Stimulated activated CD8-positive, alpha-beta memory T cell treated with anti-CD3 and anti-CD28 coated beads, Interleukin-15, amount 100 ng/mL, for 48 hours (primary cell): ENCODE data around the gene C9.
"Not testable (repeated sequence)": the region's sequence is repeated elsewhere in the genome, so short reads cannot be mapped to it uniquely, and the experiment has no call there.

Experiments
- DNase-seq, 2 donors: peaks; one replicate each; pipeline ENCODE4 v3.0.0-alpha.2; 2020; ENCODE audit warnings: low read depth in 2 of 2

The C9 gene

DNA sequence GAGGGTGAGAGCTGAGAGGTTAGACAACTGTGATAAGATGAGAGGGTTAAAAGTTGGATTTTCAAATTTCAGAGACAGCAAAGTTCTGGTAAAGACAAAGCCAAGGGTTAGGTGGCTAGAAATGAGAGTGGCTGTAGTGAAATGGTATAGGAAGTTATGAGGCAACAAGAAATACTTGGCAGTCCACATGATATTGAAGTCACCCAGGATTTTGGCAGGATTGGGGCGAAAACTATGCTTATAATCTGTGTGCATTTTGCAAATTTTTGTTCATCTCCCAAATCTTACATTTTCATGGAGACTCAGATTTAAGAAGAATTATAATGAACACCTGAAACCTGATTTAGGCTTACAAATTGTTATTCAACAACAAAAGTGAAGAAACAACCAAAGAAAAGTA is 35.6 kb downstream of the C9 start:
- no peak for DNase-seq

GRCh38 chr5:39323542-39323941 is 40.8 kb downstream of the C9 start:
- DNase-seq = no peak

GRCh38 chr5:39319395-39319794 is 44.9 kb downstream of the C9 start:
- DNase-seq = no peak

DNA sequence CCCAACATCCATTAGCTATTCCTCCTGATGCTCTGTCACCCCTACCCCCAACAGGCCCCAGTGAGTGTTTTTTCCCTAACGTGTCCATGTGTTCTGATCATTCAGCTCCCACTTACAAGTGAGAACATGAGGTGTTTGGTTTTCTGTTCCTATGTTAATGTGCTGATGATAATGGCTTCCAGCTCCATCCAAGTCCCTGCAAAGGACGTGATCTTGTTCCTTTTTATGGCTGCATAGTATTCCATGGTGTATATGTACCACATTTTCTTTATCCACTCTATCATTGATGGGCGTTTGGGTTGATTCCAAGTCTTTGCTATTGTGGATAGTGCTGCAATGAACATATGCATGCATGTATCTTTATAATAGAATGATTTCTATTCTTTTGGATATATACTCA is 47.8 kb downstream of the C9 start:
- not testable (repeated sequence) for DNase-seq

- no peak for DNase-seq
These were observed 48.3 kb downstream of the C9 start for GRCh38 chr5:39315995-39316394.

DNA sequence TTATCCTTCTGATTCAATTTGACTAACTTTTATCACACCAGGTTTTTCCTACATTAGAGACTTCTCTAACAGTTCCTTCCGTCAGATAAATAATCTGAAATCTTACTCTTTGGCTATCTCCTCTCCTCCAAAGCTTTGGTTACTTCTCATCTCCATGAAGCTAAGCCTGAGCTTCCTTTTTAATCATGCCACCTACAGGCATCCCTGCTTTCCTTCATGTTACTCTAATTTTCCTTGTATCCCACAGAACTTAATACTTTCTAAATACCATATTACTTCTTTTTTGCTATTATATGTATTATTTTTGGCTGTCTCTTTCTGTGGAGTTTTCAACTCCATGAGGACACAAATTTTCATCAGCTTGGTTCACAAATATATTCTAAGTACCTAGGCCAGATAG is 49.7 kb downstream of the C9 start:
- DNase-seq = no peak

DNA sequence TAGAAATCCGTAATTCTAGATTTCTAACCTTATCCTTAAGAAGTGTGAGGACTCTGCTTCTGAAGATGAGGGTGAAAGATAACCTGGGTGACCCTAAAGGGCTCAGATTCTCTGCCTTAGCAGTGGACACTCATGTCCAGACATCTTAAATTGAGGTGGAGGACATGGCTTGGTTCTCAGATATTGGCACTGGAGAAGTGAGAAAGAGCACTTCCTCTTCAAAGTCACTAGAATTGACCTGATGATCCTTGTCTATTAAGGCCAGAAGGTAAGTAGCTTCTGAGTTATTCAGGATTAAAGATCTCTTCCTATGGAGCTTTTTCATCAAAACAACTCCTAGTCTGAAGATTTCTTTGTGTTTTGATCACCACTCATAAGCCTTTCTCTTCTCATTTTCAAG is 54.8 kb downstream of the C9 start:
- no peak for DNase-seq

DNA sequence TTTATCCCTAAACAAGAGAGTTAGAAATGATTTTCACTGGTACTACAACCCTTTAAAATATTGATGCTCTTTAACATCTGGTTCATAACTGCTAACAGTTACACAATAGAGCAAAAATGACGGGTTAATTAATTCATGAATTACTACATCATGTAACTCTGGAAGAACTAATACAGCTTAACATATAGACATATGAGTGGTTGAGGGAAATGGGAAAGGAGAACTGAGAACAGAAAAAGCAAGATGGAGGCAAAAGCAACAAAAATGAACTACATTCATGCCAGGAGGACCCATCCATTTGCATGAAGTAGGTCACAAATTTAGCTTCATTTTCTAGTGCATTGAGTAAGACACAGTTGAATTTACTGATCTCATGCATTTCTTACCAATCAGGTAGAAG is 61.8 kb downstream of the C9 start:
- DNase-seq = no peak

DNA sequence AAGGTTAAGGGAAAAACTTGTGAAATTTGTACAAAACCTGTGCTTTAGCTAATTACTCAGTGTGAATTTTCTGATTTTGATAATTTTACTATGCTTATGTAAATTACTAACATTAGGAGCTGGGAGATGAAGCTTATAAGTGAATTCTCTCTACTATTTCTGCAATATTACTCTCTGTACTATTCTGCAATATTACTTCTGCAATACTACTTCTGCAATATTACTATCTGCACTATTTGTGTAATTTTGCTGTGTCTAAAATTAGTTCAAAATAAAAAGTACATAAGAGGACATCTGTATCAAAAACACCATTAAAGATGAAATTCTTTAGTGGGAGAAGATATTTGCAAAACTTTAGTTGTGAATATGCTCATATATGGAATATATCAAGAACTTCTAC is 62.9 kb downstream of the C9 start:
- no peak for DNase-seq

DNA sequence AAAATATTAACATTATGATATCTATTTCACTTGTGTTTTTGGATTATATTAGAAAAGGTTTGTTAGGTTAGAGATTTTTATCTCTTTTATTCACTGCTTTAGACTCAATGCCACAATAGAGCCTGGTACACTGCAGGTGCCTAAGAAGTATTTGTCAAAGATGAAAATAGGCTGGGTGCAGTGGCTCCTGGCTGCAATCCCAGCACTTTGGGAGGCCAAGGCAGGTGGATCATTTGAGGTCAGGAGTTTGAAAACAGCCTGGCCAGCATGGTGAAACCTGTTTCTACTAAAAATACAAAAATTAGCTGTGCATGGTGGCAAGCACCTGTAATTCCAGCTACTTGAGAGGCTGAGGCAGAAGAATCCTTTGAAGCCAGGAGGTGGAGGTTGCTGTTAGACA is 64.3 kb downstream of the C9 start:
- DNase-seq = no peak

DNA sequence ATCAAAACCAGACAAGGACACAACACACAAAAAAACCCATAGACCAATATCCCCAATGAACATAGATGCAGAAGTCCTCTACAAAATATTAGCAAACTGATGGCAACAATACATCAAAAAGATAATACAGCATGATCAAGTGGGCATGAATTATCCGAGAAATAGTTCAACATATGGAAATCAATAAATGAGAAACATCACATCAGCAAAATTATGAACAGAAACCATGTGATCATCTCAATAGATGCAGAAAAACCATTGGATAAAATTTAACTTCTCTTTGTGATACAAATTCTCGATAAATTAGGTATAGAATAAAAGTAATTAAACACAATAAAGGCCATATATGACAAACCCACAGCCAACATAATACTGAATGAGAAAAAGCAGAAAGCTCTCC is 69.6 kb downstream of the C9 start:
- no peak for DNase-seq

- DNase-seq = no peak
These were observed 79.7 kb downstream of the C9 start for GRCh38 chr5:39284552-39284951.

DNA sequence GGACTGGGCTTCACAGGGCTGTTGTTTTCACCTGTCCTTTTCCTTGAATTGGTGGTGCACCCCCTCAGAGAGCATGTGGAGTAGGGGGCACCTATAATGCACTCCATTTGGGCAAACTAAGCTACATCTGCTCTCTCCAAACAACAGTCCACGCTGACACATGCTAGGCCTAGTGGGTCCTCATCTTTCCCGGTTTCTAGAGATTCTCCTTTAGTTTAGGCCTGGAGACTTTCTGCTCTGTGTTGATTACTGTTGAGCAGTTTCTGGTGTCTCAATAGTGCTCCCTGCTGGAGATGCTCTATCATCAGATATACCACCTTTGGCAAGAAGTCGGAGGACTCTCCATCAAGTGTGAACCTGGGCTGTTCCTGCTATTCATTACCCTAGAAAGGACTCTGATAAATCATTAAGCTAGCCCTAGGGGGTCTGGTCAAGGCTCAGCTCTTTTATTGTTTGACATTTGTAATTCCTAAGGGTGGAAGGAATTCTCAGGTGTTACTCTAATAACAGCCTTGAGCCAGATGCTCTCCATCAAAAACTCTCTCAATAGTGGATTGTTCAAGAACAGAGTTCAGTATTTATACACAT is 81.0 kb downstream of the C9 start:
- no peak for DNase-seq

DNA sequence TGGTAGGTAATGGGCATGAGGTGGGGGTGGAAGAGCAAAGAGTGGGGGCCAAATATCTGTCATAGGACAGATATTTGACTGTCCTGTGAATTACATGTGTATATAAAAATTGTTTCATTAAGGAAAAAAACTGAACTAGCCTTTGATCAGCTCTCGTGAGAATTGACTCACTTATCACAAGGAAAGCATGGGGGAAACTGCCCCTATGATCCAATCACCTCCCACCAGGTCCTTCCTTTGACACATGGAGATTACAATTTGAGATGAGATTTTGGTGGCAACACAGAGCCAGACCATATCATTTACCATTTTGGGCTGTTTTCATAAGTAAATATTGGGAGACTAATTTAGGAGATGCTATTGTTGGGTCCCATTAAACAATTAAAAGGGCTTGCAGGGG is 81.7 kb downstream of the C9 start:
- no peak for DNase-seq

DNA sequence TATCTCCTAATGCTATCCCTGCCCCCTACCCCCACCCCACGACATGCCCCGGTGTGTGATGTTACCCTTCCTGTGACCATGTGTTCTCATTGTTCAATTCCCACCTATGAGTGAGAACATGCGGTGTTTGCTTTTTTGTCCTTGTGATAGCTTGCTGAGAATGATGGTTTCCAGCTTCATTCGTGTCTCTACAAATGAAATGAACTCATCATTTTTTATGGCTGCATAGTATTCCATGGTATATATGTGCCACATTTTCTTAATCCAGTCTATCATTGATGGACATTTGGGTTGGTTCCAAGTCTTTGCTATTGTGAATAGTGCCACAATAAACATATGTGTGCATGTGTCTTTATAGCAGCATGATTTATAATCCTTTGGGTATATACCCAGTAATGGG is 88.4 kb downstream of the C9 start:
- not testable (repeated sequence) for DNase-seq

DNA sequence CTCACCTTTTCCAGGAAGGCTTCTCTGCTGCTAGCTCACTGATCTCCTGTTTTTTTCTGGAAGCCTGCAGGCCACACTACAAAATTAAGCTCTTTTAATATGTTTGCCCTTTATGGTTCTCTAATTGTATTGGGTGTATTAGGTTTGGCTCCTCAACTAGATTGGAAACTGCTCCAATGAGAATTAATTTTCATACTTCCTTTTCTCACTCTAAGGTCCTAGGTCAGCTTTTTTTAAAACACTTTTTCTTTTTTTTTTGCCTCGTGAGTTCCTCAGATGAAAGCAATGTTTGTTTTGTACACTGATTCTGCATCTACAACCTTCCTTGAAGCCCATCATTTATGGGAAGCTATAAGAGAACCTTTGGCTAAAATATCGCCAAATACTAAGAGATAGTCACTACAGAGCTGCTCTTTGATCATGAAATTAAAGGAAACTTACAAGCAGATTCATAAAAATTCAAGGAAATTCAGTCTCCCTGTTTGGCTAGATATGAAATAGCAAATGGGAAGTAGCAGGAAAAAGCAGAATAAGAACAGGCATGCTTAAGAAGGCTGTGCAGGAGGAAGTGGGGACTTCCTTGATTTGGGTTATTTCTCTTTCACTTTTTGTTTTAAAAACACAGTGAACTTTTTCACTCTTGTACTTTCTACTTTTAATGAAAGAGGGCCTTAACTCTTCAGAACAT is 89.8 kb downstream of the C9 start:
- DNase-seq = no peak

DNA sequence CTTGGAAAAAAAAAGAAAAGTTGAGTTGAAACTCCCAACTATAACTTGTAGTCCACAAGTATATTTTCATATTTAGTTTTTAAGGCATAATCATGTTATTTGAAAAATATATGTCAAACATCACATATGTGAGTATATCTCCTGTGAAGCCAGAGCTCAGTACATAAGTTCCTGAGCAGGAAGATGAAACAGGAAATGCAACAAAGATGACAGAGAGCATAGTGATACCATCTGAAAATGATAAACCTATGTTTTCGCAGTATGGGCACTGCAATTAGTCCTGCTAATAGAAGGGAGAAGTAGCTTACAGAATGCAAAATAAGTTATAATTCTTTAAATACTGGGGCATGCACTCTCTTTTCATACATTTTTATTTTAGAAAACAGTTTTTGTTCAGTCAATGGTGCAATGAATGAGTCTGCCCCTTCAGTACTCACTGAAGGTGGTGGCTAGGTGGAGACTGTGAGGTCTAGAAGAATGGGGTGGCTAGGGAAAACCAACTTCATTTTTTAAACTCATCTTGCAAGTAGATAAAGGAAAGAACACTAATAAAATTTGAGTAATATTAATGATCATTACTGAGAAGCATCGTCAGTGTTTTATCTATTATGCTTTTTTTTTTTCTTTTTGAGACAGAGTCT is 90.9 kb downstream of the C9 start:
- no peak for DNase-seq

DNA sequence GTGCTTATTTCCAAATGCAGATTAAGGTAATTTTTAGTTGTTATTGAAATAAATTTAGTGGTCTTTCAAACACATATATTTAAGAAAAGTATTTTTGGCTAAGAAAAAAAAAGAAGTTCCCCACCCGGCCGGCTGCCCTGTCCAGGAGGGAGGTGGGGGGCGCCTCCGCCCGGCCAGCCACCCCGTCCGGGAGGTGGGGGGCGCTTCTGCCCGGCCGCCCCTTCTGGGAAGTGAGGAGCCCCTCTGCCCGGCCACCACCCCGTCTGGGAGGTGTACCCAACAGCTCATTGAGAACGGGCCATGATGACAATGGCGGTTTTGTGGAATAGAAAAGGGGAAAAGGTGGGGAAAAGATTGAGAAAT is 91.4 kb downstream of the C9 start:
- DNase-seq = not testable (repeated sequence)

DNA sequence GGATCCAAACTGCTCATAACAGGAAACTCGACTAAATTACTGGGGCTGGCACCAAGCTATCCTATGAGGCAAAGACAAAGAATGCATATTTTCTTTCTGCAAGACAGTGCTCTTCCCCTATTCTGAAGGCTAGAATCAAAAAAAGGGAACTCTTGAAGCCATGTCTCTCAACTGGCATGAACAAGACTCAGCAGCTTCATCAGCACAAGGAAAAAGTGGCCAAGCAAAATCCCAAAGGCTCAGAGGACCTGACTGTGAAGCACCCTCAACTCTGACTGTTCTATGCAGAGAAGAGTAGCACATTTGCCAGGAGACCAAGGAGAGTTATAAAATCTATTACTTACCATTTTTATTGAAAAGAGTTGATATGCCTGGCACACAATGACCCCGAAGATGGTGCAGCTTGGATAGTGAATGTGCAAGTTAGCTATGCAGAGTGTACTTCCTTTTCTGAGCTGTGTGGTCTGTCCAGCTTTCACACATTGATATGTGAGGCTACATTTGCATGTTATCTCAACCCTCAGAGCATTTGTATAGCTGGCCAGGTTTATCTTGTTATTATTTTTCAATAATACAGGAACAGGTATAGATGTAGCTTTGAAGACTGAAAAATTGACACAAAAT is 94.0 kb downstream of the C9 start:
- DNase-seq = no peak

DNA sequence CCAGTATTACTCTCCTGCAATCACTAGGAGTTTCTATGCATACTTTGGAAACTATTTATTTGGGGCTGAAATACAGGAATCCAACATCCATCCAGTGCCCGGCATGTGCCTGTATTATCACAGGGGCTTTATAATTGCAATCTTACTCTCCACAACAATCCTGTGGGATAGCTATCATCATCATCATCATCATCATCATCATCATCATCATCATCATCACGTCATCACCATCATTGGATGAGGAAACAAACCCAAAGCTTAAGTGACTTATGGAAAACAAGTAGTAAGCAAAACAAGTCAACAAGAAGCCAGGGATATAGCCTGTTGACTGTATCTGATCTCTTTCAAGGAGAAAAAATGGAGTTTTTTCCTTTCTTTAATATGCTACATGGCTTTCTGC is 97.1 kb downstream of the C9 start:
- no peak for DNase-seq

GRCh38 chr5:39266442-39266841 is 97.9 kb downstream of the C9 start:
- DNase-seq = no peak

DNA sequence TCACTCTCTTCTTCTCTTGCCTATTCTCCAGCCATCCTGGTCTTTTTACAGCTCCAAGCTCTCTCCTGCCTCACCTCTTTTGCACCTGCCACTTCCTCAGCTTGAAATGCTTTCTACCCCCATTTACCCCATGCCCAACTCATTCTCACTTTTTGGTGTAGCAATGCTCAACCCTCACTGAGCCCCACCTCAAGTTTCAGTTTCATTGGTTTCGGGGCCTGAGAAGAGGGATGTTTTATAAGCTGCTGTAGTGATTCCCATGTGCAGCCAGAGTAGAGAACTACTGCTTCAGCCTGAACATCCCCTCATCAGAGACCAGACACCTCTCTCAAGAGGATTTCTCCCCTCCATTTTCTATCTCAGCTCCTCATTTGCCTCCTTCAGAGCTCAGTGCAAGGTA is 99.8 kb downstream of the C9 start:
- no peak for DNase-seq

DNA sequence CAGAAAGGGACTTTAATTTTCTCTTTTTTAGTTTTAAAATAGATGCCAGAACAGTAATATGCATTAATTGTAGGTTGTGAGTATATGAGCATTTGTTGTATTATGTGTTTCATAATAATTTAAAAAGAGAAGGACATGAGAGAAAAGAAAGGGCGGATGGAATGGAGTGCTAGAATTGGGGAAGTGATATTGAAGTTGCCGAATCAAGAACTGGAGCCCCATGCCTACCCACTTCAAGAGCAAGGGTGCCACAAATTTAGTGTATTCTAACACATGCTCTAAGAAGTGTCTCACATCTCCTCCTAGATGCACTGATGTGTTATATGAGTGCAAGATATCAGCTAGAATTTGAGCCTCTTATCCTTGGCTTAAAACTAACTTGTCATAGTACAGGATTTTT is 101.3 kb downstream of the C9 start:
- DNase-seq = no peak
